Smooth muscle cell of the brain vasculature (primary cell): ENCODE results near the gene EDDM3A.
"Not testable (repeated sequence)": the region's sequence is repeated elsewhere in the genome, so short reads cannot be mapped to it uniquely, and the experiment has no call there.

Experiments
- DNase-seq: peaks from one replicate; pipeline ENCODE4 v3.0.0-alpha.2; 2012; ENCODE audit warnings: low read depth, low spot score

EDDM3A gene, protein sequence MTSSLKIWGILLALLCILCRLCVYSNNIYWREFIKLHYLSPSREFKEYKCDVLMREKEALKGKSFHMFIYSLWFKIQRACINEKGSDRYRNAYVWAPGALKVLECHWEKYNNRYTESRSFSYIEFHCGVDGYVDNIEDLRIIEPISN

DNA sequence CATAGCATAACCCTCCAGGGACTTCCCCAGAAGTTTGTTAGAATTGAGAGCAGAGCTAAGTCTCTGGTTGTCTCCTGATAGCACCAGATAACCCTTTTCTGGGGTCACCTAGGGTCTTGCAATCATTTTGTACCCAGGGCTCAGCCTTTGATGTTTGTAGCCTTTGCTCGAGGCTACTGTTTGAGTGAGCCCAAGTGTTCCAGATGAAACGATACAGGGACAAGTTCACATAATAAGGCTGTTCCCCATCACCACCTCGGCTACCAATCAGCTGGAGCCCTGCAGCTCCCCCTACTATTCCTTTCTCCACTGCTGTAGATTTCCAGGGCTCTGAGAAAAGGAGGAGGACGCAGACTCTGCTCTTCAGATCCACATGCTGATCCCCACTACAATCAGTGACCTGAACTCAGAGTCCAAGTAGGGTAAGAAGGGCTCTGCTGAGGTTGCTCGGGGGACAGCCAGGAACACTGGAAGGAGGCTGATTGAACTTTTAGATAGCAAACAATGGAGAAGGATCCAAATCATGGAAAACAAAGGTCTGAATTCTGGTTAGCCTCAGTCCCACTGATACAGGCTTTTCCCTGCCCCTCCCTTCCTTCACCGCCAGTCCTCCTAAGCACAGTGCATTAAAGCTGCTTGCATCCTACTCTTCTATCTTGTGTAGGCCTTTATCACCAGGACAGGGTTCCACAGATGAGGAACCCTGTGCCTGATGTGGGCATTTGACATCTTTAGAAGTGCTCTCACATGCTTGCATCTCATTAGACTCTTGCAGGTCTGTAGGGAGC, at the start of gene EDDM3A:
Gene EDDM3A (plus strand): TSS at position 317 of the 788 bp plus-strand sequence. CDS start 1,694 bp downstream, outside the sequence.
- no peak for DNase-seq

DNA sequence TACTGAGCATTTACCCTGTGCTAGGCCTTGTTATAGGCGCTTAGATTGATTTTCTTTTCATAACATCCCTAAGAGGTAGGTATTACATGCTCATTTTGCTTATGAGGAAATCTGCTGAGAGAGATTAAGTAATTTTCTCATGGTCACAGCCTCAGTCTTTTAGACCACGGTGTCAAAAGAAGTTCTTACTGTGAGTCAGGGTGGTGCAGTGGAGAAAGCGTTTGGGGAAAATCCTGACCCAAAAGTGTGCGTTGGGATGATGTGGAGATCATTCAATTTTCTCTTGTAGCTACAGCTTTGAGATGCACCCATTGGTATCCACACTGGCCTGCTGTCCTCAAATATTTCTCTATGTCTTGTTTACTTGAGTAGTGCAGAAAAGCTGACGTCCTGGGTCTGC, 48.9 kb upstream of the EDDM3A start:
- no peak for DNase-seq

DNA sequence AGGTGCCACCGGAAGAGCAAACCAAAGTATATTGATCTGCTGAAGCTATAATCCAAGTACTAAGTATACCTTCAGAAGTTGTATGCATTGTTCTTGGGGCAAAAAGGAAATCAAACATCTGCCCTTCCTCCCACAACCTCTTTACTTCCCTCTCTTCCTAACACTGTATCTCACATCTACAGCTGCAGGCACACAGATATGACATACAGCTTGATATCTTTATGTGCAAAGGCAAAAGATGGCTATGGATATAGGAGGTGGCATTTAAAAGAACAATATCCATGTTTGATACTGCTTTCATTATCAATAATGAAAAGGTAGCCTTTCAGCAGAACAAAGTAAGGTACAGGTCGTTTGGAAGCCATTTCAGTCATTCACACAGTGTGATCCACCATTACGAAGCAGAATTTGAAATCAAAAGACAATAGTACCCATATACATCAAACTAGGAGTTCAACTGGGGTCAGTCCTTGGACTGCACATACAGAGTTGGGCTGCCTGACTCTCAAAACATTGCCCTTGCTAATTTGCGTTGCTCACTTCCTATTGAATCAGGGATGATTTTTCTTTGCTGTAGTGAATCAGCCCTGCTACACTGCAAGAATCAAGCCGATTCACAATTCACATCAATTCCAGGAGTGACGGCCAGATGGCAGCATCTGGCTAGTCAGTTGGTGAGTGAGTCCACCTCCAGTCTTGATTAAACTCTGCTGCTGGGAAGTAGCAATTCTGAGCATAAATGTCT, 48.2 kb upstream of the EDDM3A start:
- peak; percentile 62 for DNase-seq

DNA sequence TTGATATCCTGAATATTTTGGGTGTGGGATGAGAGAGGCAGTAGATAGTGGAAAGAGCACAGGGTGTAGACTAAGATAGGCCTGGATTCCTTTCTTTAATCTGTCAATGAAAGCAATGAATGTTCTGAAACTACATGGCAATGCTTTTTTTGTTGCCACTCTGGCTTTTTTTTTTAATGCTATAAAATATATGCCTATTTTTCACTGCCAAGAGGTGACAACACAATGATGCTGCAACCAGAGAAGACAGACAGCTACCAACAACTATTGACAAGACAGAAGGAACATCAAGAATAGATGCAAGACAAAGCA, 47.7 kb upstream of the EDDM3A start:
- DNase-seq = no peak

DNA sequence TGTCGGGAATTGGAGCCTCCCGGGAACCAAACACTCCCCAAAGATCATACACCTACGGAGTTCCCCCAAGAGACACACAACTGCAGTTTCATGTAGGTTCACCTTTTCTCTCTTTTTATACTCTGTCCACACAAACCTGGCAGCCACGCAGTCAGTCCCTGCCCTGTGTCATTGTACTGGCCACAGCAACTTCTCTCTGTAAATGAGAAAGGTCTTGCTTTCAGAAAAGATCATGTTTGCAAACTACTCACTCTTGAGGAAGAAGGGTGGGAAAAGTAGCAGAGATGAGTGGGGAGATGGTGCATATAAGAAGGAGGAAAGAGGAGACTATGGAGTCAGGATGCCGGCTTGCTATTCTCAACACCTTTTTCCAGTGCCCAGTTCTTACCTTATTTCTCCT, 46.8 kb upstream of the EDDM3A start:
- no peak for DNase-seq

DNA sequence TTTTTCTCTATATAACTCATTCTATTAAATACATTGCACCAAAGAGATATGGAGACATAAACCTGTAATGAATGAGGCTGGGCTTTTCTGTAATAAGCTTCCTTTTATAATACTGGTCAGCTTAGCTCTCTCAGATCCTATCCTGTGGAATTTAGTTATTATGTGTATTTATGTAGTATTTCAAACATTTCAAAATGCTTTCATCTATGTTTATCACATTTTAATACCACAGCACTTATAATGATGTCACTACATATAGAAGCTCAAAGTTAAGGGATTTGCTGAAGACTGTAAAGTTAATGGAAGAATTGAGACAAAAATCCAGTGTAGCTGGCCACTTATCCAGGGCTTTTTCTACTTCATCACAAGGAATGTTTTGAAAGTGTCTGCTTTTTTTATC, 45.8 kb upstream of the EDDM3A start:
- no peak for DNase-seq

DNA sequence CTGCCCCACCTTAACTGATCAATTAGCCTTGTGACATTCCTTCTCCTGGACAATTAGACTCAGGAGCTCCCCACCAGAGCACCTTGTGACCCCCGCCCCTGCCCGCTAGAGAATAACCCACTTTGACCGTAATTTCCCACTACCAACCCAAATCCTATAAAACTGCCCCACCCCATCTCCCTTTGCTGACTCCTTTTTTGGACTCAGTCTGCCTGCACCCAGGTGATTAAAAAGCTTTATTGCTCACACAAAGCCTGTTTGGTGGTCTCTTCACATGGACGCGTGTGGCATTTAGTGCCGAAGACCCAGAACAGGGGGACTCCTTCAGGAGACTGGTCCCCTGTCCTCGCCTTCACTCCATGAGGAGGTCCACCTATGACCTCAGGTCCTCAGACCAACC, 44.7 kb upstream of the EDDM3A start:
- DNase-seq = not testable (repeated sequence)

DNA sequence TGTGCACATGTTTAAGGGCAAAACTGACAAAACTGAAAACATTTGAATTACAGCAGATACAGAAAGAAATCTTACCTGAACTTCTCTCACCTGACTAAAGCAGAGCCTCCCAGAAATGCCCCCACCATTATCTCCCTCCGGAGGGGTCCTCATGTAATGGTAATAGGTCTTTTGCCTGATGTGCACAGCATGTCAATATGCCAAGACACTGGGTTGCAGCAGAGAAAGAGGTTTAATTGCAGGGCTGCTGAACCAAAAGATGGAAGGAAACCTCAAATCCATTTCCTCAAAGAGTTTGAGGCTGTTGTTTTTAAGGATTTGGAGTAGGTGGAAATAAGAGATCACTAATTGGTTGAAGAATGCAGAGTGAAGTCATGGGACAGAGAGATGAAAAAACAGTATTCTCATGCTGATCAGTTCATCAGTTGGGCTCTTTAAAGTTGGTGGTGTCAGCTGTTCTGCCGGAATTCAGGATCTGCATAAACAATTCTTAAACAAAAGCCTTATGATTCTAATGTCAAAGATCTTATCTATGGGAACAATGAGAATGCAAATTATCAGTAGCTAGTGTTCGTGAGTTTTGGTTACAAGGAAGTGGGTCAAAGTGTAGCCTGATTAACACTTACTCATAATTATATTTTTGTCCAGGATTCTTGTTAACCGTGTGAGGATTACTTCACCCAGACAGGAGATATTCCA, 38.9 kb upstream of the EDDM3A start:
- DNase-seq = no peak

DNA sequence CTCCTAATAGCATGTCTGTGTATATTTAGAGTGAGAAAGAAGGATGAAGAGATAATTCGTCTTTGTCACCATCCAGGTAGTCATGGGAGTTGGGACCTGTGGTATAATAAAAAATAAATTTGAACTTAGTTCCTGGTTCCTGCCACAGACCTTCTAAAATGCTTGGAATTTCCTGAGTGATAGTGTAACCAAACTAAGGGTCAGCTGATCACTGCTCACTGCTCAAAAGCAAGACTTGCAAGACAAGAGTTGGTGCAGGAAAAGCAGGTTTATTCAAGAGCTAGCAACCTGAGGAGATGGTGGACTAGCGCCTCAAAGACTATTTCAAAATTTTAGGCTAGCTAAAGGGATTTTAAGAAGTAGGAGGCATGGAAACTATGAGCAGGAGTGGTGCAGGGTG, 38.1 kb upstream of the EDDM3A start:
- no peak for DNase-seq

DNA sequence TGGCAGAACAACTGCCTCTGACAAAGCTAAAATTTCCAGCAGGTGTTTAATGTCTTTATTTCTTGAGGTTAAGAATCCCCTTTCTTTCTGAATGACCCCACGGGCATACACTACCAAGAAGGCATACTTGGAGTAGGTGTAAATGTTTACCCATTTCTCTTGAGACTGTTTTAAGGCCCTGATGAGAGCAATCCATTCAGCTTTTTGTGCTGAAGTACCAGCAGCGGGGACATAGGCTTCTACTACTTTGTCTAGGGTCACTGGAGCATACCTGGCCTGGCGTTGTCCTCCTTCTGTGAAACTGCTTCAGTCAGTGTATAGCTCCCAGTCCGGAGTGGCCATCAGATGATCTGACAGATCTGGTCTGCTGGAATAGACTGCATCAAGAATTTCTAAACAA, 34.4 kb upstream of the EDDM3A start:
- no peak for DNase-seq

DNA sequence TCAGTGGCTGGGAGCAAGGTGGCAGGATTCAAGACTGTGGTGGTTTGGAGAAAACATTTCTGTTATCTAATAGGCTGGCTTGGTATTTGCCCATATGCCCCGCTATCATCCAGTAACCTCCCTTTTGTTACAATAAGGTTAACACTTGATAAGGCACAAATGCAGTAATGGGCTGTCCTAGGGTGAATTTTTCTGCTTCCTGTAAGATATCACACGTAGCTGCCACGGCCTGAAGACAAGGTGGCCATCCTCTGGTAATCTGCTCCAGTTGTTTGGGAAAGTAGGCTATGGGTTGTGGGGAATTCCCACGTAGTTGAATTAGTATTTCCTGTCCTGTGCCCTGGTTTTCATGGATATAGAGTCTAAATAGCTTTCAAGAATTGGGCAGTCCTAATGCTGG, 34.0 kb upstream of the EDDM3A start:
- no peak for DNase-seq

DNA sequence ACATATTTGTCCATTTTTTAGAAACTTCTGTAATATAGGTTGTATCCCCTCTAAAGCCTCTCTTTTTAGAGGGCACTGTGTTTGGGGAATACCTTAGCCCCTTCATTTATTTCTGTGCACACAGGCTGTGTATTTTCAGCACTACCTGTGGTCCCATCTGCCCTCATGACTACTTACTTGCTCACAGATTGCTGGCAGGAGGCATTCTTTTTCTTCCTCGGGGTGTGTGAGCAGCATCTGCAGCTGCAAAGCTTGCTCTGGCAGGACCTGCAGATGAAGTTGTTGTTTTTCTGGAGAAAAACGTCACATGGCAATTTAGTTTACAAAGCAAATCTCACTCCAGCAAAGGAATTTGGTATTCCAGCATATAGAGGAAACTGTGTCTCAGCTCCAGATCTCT, 32.8 kb upstream of the EDDM3A start:
- DNase-seq = no peak

DNA sequence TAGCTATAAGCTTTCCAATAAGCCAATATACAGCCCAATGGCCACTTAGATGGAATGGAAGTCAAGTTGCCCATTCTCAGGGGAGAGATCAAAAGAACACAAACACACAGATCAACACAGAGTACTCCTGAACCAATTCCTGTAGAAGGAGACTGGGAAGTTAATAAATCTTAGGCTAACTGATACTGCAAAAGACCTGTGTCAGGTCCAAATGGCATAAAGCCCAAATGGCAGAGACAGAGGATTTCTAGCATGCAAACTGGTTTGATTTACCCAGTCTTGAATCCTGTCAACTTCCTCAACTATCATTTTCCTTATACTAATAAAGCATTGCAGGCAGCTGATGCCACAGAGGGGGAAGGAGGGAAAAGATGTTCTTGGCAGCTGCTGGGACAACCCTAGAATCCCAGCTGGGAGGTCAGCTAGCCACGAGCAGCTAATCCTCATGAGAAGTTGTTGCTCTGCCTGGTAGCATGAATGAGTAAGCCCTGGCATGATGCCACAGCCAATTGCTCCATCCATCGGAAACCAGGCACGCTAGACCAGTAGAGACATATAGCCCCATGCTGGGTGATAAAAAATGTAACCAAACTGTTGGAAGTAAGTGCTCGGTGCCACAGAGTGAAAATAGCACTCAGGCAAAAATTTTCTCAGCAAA, 31.0 kb upstream of the EDDM3A start:
- peak; percentile 61 for DNase-seq

DNA sequence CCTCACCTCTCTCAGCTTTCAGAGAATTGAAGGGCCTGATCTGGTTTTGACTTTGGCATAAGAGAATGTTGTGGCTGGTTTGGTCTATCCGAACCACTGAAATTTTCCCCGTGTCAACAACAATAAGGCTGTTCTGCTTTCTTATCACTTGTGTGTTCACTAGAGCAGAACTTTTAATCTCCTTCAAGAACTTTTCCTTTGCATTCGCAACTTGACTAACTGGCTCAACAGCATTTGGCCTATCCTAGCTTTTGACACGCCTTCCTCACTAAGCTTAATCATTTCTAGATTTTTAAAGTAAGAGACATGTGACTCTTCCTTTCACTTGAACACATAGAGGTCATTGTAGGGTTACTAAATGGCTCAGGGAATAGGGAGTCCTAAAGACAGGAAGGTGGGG, 25.9 kb upstream of the EDDM3A start:
- DNase-seq = no peak

DNA sequence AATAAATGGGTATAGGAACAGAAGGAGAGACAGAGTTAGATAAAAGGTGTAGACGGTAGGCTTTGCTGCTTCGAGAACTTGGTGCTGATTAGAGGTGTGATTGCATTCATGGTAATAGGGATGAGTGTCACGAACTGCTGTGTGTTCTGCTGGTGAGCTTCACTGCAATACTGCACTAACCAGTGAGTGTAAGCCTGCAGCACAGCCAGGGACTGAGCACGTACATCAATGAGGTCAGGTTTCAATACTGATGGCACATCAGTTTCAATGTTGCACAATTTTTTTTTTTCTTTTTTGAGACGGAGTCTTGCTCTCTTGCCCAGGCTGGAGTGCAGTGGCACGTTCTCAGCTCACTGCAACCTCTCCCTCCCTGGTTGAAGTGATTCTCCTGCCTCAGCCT, 24.9 kb upstream of the EDDM3A start:
- no peak for DNase-seq

DNA sequence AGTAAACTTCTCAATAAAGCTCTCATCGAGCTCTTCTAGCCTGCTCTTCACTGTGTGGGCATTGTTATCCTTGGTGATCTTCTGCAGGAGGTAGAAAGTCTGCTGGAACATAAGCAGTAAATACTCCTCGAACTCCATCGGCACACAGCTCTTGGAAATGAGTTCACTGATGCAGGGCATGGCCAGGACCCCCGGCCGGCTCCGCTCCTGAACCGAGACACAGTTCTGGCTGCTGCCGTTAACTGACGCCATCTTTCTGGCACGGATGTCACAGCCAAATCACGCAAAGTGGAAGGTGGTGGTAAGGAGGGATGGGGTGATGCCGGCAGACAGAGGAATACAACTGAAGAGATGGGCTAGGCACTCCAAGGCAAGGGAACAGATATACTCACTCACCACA, 23.7 kb upstream of the EDDM3A start:
- no peak for DNase-seq

DNA sequence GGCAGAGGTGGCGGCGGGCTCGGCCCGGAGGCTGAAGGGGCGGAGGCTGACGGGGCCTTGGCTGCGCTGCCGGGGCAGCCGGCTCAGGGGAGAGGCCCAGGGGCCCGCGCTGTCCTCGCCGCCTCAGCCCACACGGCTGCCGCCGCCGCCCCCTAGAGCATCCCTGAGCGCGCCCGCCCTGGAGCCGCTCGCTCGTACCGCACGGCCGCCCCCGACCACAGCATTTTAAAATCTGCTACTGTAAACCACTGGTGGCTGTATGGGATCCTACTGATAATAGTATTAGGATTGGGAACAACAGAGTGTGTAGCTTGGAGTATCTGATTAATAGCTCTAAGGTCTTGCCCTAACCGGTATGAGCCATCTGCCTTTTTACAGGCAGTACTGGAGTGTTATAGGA, 22.2 kb upstream of the EDDM3A start:
- no peak for DNase-seq

DNA sequence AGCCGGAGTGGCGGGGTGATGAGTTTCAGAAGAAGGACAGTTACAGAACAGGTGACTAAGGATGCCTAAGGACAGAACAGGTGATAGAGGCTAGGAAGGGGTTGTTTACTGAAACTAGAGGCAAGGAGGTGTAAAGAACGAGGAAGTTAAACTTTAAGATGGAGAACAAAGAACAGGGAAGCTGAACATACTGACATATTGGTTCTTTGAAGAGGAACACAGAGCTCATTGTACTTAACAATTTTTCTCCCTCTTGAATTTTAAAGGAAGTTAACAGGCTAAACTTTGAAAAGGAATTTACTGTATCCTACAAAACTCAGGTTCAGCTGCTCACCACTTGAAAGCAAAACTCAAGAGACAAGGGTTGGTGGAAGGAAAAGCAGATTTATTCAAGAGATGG, 19.6 kb upstream of the EDDM3A start:
- DNase-seq = not testable (repeated sequence)

DNA sequence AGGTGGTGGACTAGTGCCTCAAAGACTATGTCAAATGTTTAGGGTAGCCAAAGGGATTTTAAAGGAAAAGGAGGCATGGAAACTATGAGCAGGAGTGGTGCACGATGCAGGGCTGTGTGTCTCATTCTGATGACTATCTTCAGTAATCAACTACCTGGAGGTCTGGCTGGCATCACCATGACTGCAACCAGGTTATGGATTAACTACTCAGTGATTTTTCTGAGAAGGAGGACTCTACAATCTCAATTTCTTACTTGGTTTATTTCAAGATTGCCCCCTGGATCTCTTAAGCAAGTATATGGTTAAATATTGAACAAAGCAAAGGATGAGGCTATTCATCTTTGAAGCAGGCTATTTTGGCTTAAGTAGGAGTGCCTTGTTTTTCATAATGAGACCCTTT, 19.2 kb upstream of the EDDM3A start:
- DNase-seq = no peak

DNA sequence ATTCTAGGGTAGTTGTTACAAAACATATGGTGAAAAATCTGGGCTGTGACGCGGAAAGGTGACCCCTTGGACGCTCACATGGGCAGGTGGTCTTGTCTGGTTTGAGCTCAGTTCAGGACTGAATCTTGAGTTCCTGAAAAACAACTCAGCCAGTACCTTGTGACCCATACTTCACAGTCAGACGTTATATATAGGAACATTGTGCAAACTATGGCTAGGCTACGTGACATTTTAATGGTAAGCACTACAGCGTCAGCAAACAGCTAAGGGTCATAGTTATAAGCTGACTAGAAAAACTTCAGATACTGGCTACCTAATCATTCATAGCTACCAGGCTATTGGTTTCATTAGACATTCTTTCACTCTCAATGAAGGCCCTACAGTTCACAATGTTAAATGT, 14.8 kb upstream of the EDDM3A start:
- no peak for DNase-seq

DNA sequence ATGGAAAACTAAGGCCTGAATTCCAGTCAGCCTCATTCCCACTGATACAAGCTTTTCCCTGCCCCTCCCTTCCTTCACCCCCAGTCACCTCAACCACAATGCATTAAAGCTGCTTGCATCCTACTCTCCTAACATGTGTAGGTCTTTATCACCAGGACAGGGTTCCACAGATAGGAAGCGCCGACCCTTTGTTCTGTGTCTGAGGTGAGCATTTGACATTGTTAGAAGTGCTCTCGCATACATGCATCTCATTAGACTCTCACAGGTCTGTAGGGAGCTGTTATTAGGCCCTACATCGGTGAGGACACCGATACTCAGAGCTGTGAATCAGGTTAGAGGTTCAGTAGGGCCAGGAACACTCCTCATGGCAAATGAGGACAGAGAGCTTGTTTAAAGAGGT, 13.2 kb upstream of the EDDM3A start:
- DNase-seq = no peak
